Astrocyte (in vitro differentiated cells and primary cell): Measurements from ENCODE around the gene PIP4K2A. TPM values are rescaled to one million over a fixed set of nuclear protein-coding genes. Genes with fewer than 3 reads are reported as not detected.

Source experiments
- DNase-seq: peaks from one replicate; pipeline ENCODE4 v3.0.0-alpha.2; 2010; ENCODE audit warnings: low read depth
- FAIRE-seq: peaks from 2 replicates; lab custom pipeline; 2011; peaks lifted over from hg19 to GRCh38; lab: Jason Lieb, UNC
- H2AFZ ChIP-seq: 2 replicates; pipeline ENCODE4 v1.6.0; 2012; ENCODE audit warnings: low read depth, low read length, inconsistent platforms
- H3K27ac ChIP-seq: 2 replicates; pipeline ENCODE4 v1.5.1; 2011; ENCODE audit warnings: low read depth, low read length, inconsistent platforms
- H3K27me3 ChIP-seq: 2 replicates; pipeline ENCODE4 v1.6.0; 2011; ENCODE audit warnings: low read length, inconsistent platforms; ENCODE audit not compliant: insufficient read depth
- H3K36me3 ChIP-seq: 2 replicates; pipeline ENCODE4 v1.5.1; 2011; ENCODE audit warnings: low read length, inconsistent platforms; ENCODE audit not compliant: insufficient read depth
- H3K4me1 ChIP-seq: 2 replicates; pipeline ENCODE4 v1.5.1; 2011; ENCODE audit warnings: low read length, inconsistent platforms; ENCODE audit not compliant: insufficient read depth
- H3K4me2 ChIP-seq: 2 replicates; pipeline ENCODE4 v1.6.0; 2012; ENCODE audit warnings: low read length, inconsistent platforms
- H3K4me3 ChIP-seq: 2 replicates; pipeline ENCODE4 v1.5.1; 2011; ENCODE audit warnings: low read depth, mild to moderate bottlenecking, low read length, inconsistent platforms; ENCODE audit not compliant: insufficient read depth
- H3K79me2 ChIP-seq: 2 replicates; pipeline ENCODE4 v1.6.0; 2012; ENCODE audit warnings: mild to moderate bottlenecking, low read length, inconsistent platforms; ENCODE audit not compliant: insufficient read depth
- H3K9ac ChIP-seq: 2 replicates; pipeline ENCODE4 v1.6.0; 2012; ENCODE audit warnings: mild to moderate bottlenecking, low read length, inconsistent platforms
- H3K9me3 ChIP-seq: 2 replicates; pipeline ENCODE4 v1.5.1; 2012; ENCODE audit warnings: low read depth, mild to moderate bottlenecking, low read length, inconsistent platforms; ENCODE audit not compliant: insufficient read depth
- H4K20me1 ChIP-seq: 2 replicates; pipeline ENCODE4 v1.6.0; 2012; ENCODE audit warnings: low read length, inconsistent platforms; ENCODE audit not compliant: insufficient read depth
- H3K27ac Mint-ChIP-seq: one replicate; pipeline ENCODE4 v1.8.0; 2021; ENCODE audit warnings: mild to moderate bottlenecking, mixed read lengths; ENCODE audit not compliant: unreplicated experiment
- H3K27me3 Mint-ChIP-seq: one replicate; pipeline ENCODE4 v1.8.0; 2021; ENCODE audit warnings: low read depth, mixed read lengths; ENCODE audit not compliant: unreplicated experiment
- H3K36me3 Mint-ChIP-seq: one replicate; pipeline ENCODE4 v1.8.0; 2021; ENCODE audit warnings: low read depth, mixed read lengths; ENCODE audit not compliant: unreplicated experiment
- H3K4me1 Mint-ChIP-seq: one replicate; pipeline ENCODE4 v1.8.0; 2021; ENCODE audit warnings: low read depth, mixed read lengths; ENCODE audit not compliant: unreplicated experiment
- H3K4me3 Mint-ChIP-seq: one replicate; pipeline ENCODE4 v1.8.0; 2021; ENCODE audit warnings: mild to moderate bottlenecking, moderate library complexity, mixed read lengths; ENCODE audit not compliant: unreplicated experiment
- H3K9me3 Mint-ChIP-seq: one replicate; pipeline ENCODE4 v1.8.0; 2021; ENCODE audit warnings: mild to moderate bottlenecking, mixed read lengths; ENCODE audit not compliant: unreplicated experiment
- EZH2 ChIP-seq: IDR thresholded peaks from 2 replicates; pipeline ENCODE4 v1.6.1; 2012; ENCODE audit warnings: mild to moderate bottlenecking, low read length, inconsistent platforms; ENCODE audit not compliant: insufficient read depth
- total RNA-seq: library from RNA; stranded (reverse); gene quantifications from 2 replicates; pipeline ENCODE4 v1.2.1, GENCODE V29; 2021
- TF ChIP-seq, protein P1 (sequence below): IDR thresholded peaks from 2 replicates; pipeline ENCODE4 v1.5.1; 2011; ENCODE audit warnings: low read depth, mild to moderate bottlenecking, inconsistent platforms, low read length, moderate library complexity; ENCODE audit not compliant: insufficient read depth

PIP4K2A gene
- total RNA-seq, 1 donor from 2014 or later = 36.8 TPM

DNA sequence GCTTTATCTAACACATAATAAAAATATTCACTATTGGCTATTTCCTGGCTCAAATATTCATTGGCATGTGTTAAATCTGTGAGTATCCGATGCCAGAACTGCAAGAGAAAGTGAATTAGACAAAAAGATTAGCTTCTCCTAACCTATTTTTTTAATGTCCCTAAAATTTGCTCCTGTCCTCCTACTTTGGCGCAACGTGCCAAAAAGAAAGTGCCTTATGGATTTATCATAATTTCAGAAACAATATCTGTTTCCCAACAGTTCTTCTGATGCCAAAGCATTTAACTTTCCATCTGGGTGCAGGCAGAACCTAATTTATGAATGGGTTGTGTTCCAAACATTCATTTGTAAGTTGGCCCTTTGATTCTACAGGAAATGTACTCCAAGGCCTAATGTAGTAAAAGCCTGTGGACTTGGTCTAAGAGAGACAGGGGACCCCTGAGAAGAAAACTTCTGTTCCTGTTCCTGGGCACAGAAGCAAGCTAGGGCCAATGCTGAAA lies 15.4 kb downstream of the PIP4K2A start:
- H3K4me1 Mint-ChIP-seq = peaks cover 5% of the 10 kb centered on the region
- no peaks in the 10 kb centered on the region for H3K27me3 Mint-ChIP-seq
- no peaks in the 10 kb centered on the region for H3K4me1 ChIP-seq
- H3K9ac ChIP-seq = no peak overlapping the region
- peaks cover 2% of the 10 kb centered on the region for H3K9me3 Mint-ChIP-seq
- no peak for FAIRE-seq
- H2AFZ ChIP-seq = no peak overlapping the region
- no peak overlapping the region for H3K4me2 ChIP-seq
- no peaks in the 10 kb centered on the region for H3K27me3 ChIP-seq
- H3K79me2 ChIP-seq = peaks cover 99% of the 10 kb centered on the region
- no peak overlapping the region for H3K27ac Mint-ChIP-seq
- H3K36me3 ChIP-seq = no peaks in the 10 kb centered on the region
- no peak overlapping the region for H3K27ac ChIP-seq
- H3K36me3 Mint-ChIP-seq = peaks cover 2% of the 10 kb centered on the region
- peaks cover 75% of the 10 kb centered on the region for H4K20me1 ChIP-seq
- DNase-seq = no peak
- no peaks in the 10 kb centered on the region for H3K9me3 ChIP-seq
- H3K4me3 Mint-ChIP-seq = no peak overlapping the region
- TF ChIP-seq, protein P1, sequence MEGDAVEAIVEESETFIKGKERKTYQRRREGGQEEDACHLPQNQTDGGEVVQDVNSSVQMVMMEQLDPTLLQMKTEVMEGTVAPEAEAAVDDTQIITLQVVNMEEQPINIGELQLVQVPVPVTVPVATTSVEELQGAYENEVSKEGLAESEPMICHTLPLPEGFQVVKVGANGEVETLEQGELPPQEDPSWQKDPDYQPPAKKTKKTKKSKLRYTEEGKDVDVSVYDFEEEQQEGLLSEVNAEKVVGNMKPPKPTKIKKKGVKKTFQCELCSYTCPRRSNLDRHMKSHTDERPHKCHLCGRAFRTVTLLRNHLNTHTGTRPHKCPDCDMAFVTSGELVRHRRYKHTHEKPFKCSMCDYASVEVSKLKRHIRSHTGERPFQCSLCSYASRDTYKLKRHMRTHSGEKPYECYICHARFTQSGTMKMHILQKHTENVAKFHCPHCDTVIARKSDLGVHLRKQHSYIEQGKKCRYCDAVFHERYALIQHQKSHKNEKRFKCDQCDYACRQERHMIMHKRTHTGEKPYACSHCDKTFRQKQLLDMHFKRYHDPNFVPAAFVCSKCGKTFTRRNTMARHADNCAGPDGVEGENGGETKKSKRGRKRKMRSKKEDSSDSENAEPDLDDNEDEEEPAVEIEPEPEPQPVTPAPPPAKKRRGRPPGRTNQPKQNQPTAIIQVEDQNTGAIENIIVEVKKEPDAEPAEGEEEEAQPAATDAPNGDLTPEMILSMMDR = no peak
- no peak for TF ChIP-seq EZH2
- no peak overlapping the region for H3K4me3 ChIP-seq

DNA sequence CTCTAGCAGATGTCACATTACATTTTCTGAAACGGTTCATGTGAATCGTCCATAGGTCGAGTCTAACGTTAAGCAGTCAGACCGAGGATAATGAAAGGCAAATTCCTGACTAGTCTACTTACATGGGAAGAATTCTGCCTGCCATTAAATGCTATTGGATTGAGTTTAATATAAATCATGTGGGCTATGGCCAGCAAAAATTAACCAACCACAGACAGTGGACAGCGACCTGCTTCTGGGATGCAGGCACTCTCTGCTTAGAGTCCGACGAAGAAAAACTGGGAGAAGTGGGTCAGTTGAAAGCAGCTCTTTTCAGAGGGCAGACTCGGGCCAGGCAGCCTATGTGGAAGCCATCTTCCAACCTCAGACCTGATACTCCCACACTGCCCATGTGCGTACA lies 16.6 kb downstream of the PIP4K2A start:
- H3K27me3 Mint-ChIP-seq = no peaks in the 10 kb centered on the region
- H3K9me3 ChIP-seq = no peaks in the 10 kb centered on the region
- peaks cover 13% of the 10 kb centered on the region for H3K4me1 Mint-ChIP-seq
- H3K4me2 ChIP-seq = no peak overlapping the region
- H3K4me3 ChIP-seq = no peak overlapping the region
- no peak overlapping the region for H3K9ac ChIP-seq
- FAIRE-seq (no peak), DNase-seq (no peak)
- no peak overlapping the region for H3K4me3 Mint-ChIP-seq
- peaks cover 2% of the 10 kb centered on the region for H3K9me3 Mint-ChIP-seq
- H3K79me2 ChIP-seq = peaks cover 98% of the 10 kb centered on the region
- peaks cover 2% of the 10 kb centered on the region for H3K36me3 Mint-ChIP-seq
- no peaks in the 10 kb centered on the region for H3K4me1 ChIP-seq
- no peaks in the 10 kb centered on the region for H3K36me3 ChIP-seq
- H4K20me1 ChIP-seq = peaks cover 74% of the 10 kb centered on the region
- no peaks in the 10 kb centered on the region for H3K27me3 ChIP-seq
- no peak overlapping the region for H3K27ac ChIP-seq
- no peak for TF ChIP-seq EZH2
- TF ChIP-seq, protein P1 = no peak
- H3K27ac Mint-ChIP-seq = no peak overlapping the region
- H2AFZ ChIP-seq = no peak overlapping the region

DNA sequence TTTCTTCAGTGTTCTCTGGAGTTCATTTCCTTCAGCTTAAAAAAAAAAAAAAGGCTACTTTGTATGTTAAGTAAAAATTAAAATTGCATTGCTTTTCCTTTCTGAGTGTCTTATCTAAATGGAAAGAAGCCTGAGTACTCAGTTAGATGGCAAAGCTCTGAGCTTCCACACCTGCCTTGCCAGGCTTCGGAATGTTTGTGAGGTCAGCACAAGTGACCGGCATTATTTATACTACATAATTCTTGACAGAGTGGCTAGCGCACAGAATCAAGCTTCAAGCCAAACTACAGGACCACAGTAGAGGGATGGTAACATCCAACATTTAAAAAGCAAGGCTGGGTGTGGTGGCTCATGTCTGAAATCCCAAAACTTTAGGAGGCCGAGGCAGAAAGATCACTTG lies 17.3 kb downstream of the PIP4K2A start:
- no peaks in the 10 kb centered on the region for H3K27me3 ChIP-seq
- H2AFZ ChIP-seq = no peak overlapping the region
- no peak overlapping the region for H3K4me2 ChIP-seq
- no peak for TF ChIP-seq EZH2
- TF ChIP-seq, protein P1 = no peak
- DNase-seq (no peak), FAIRE-seq (no peak)
- H3K4me1 Mint-ChIP-seq = peaks cover 13% of the 10 kb centered on the region
- no peaks in the 10 kb centered on the region for H3K36me3 ChIP-seq
- peaks cover 5% of the 10 kb centered on the region for H3K36me3 Mint-ChIP-seq
- H3K4me3 Mint-ChIP-seq = no peak overlapping the region
- peaks cover 74% of the 10 kb centered on the region for H4K20me1 ChIP-seq
- H3K27me3 Mint-ChIP-seq = no peaks in the 10 kb centered on the region
- no peak overlapping the region for H3K27ac ChIP-seq
- H3K79me2 ChIP-seq = peaks cover 98% of the 10 kb centered on the region
- no peak overlapping the region for H3K27ac Mint-ChIP-seq
- H3K9ac ChIP-seq = no peak overlapping the region
- H3K4me3 ChIP-seq = no peak overlapping the region
- no peaks in the 10 kb centered on the region for H3K4me1 ChIP-seq
- peaks cover 2% of the 10 kb centered on the region for H3K9me3 Mint-ChIP-seq
- H3K9me3 ChIP-seq = no peaks in the 10 kb centered on the region
